Measurements from ENCODE around the gene OSTC.
"Not testable (repeated sequence)": the region's sequence is repeated elsewhere in the genome, so short reads cannot be mapped to it uniquely, and the experiment has no call there.

The OSTC gene

GRCh38 chr4:108706289-108706688, 55.9 kb downstream of the OSTC start:
- no peak for DNase-seq (ENCODE audit: low read depth in 1 of 2, low spot score in 1 of 2)
- in situ Hi-C loops (cut with HindIII; ENCODE audit: low pct_unique_long_range_greater_than_20kb, low sequenced_read_pairs) = no loop called here
- TF ChIP-seq JUND (IDR thresholded peaks at IDR 0.05; ENCODE audit: low read depth) = no peak

DNA sequence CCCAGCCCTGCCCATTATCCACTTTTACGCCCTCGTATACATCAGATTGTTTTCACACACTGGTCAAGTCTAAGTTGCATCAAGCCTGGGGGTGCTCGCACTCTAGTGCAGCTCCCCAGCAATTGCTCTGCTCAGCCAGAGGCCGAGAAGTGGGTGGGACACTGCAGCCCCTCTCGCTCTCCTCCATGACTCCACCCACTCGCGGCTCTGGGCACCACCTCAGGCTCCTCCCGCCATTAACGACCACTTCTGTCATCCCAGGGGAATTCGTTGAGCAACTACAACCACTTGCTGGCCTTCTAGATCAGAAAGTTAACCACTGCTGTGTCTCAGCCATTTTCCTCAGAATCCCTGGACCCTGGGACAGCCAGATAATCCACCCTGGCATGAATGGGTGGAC, 58.8 kb downstream of the OSTC start:
- TF ChIP-seq JUND (IDR thresholded peaks at IDR 0.05; ENCODE audit: low read depth) = no peak
- in situ Hi-C loops (cut with HindIII; ENCODE audit: low pct_unique_long_range_greater_than_20kb, low sequenced_read_pairs) = no loop called here

DNA sequence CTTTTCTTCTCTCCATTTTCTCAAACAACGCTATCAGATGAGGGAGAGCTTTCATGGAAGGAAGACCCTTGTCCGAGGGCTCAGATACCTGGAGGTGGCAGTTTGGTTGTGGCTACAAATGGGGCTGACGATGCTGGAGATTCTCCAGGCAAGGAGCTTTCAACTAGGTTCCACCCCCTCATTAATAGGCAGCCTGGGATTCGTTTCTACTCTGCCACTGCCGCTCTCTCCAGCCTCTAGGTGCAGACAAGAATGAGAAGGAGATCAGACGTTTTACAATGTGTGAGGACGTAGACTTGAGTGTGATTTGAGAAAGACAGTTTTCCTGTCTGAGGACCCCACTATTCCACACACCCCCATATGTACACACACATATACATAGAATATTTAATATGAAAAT, 59.3 kb downstream of the OSTC start:
- no peak for TF ChIP-seq JUND (IDR thresholded peaks at IDR 0.05; ENCODE audit: low read depth)
- in situ Hi-C loops (cut with HindIII; ENCODE audit: low pct_unique_long_range_greater_than_20kb, low sequenced_read_pairs) = no loop called here
- no peak for DNase-seq (ENCODE audit: low read depth in 1 of 2, low spot score in 1 of 2)

More for the DNA sequence above, 58.8 kb downstream of the OSTC start:
- DNase-seq (ENCODE audit: low read depth in 1 of 2, low spot score in 1 of 2) = no peak

- DNase-seq (ENCODE audit: low read depth in 1 of 2, low spot score in 1 of 2); in situ Hi-C loops (cut with HindIII; ENCODE audit: low pct_unique_long_range_greater_than_20kb, low sequenced_read_pairs): not testable (repeated sequence)
These were observed 60.2 kb downstream of the OSTC start for GRCh38 chr4:108710578-108710977.

GRCh38 chr4:108714880-108715279, 64.5 kb downstream of the OSTC start:
- peak in 1 of 2 experiments; percentile 29 for DNase-seq (ENCODE audit: low read depth in 1 of 2, low spot score in 1 of 2)
- in situ Hi-C loops (cut with HindIII; ENCODE audit: low pct_unique_long_range_greater_than_20kb, low sequenced_read_pairs) = no loop called here
- TF ChIP-seq JUND (IDR thresholded peaks at IDR 0.05; ENCODE audit: low read depth) = no peak

DNA sequence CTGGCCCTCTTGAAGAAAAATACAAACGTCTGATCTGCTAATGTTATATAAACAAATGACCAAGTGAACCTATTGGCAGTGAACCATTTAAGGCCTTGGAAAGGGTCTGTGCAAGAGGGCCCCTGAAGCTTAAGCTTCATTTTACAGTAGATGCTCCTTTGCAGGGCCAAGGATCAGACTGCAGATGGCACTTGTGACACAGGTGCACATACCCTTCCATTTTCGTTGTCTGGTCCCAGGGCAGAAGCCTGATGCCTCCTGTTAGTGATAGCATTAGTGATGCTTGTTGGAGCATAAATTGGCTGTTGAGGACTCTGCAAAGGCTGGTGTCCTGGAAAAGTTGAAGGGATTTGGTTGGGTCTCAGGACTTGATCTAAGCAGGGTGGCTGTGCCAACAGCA, 65.9 kb downstream of the OSTC start:
- TF ChIP-seq JUND (IDR thresholded peaks at IDR 0.05; ENCODE audit: low read depth) = no peak
- in situ Hi-C loops (cut with HindIII; ENCODE audit: low pct_unique_long_range_greater_than_20kb, low sequenced_read_pairs) = no loop called here
- DNase-seq (ENCODE audit: low read depth in 1 of 2, low spot score in 1 of 2) = no peak

GRCh38 chr4:108717386-108717785, 67.0 kb downstream of the OSTC start:
- DNase-seq (ENCODE audit: low read depth in 1 of 2, low spot score in 1 of 2) = no peak
- TF ChIP-seq JUND (IDR thresholded peaks at IDR 0.05; ENCODE audit: low read depth) = no peak
- in situ Hi-C loops (cut with HindIII; ENCODE audit: low pct_unique_long_range_greater_than_20kb, low sequenced_read_pairs) = no loop called here
